ENCODE data around the gene YPEL1. TPM values are rescaled to one million over a fixed set of nuclear protein-coding genes. Genes with fewer than 3 reads are reported as not detected.

The YPEL1 gene
- total and polyA plus RNA-seq, 2 of the 8 experiments (the other 6 are each of a cell fraction or from before 2014, with no cell fraction given): 6.0 to 6.7 TPM

DNA sequence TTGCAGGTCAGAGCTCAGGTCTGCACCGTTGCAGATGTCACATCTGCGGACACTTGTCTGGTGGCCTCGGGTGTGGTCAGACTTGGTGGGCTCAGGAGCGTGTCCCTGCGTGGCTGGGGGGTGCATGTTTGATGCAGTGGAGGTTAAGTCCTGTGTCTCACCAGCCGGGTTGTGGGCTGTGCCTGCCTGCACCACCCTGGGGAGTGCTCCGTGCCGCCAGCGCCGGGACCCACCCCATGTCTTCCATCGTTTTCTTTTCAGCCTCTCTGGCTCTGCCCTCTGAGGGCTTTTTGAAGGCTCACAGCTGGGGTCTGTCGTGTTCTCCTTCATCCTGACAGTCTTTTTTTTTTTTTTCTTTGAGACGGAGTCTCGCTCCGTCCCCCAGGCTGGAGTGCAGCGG, 43.8 kb downstream of the YPEL1 start:
- Histone ChIP-seq H3K9ac (replicated peaks in 1 of 4; ENCODE audit: extremely low read depth in 1 of 4, low read depth in 3 of 4, low read length in 3 of 4) (no peak overlapping the region), H2BK12ac (ENCODE audit: low read depth, low read length) (no peak overlapping the region), H2BK5ac (ENCODE audit: low read depth, low read length) (no peak overlapping the region), H3K79me1 (ENCODE audit: low read depth, low read length) (no peaks in the 10 kb centered on the region), H4K91ac (replicated peaks; ENCODE audit: insufficient read length, low read length) (no peak overlapping the region), H3K14ac (ENCODE audit: insufficient read length) (no peak overlapping the region), H3K4ac (replicated peaks; ENCODE audit: insufficient read length, low read depth, low read length) (no peak overlapping the region), H2AK5ac (ENCODE audit: low read depth, low read length) (no peak overlapping the region), H3K18ac (ENCODE audit: extremely low read depth, low read length) (no peak overlapping the region), H3K79me2 (ENCODE audit: control insufficient read depth in 1 of 2, insufficient read depth in 2 of 2, low read length in 2 of 2) (no peaks in the 10 kb centered on the region), H3K9me3 (ENCODE audit: insufficient read depth in 2 of 2, low read depth in 1 of 2, low read length in 1 of 2) (no peaks in the 10 kb centered on the region), H2BK20ac (ENCODE audit: low read length) (no peak overlapping the region), H2BK15ac (ENCODE audit: low read length) (no peak overlapping the region), H2AFZ (ENCODE audit: low read length) (no peak overlapping the region), H3K27me3 (replicated peaks in 1 of 4; ENCODE audit: control insufficient read depth in 3 of 4, extremely low read depth in 1 of 4, insufficient read depth in 3 of 4, low read length in 3 of 4) (no peaks in the 10 kb centered on the region), H3K4me1 (replicated peaks in 1 of 4; ENCODE audit: control insufficient read depth in 3 of 4, insufficient read depth in 4 of 4, low read length in 3 of 4) (no peaks in the 10 kb centered on the region), H3K4me3 (ENCODE audit: extremely low read depth in 1 of 4, insufficient read depth in 2 of 4, low read depth in 3 of 4, low read length in 4 of 4) (no peak overlapping the region), H3K23me2 (ENCODE audit: low read depth, low read length) (peaks cover 4% of the 10 kb centered on the region; the same call in 1 of the 2 replicates), H3K4me2 (ENCODE audit: insufficient read depth in 1 of 2, low read depth in 2 of 2, low read length in 2 of 2) (no peak overlapping the region), H2BK120ac (replicated peaks; ENCODE audit: low read depth, low read length) (no peak overlapping the region), H4K5ac (ENCODE audit: insufficient read length, low read depth, low read length) (no peak overlapping the region), H4K20me1 (replicated peaks in 1 of 2; ENCODE audit: control insufficient read depth in 1 of 2, insufficient read depth in 2 of 2, low read length in 2 of 2) (peaks cover 0 to 2% of the 10 kb centered on the region in 2 experiments), H3K23ac (ENCODE audit: insufficient read length) (no peak overlapping the region), H4K8ac (ENCODE audit: extremely low read depth, insufficient read depth, low read length) (no peak overlapping the region; the same call in 1 of the 2 replicates), H3K56ac (replicated peaks; ENCODE audit: insufficient read length, low read depth, low read length) (no peak overlapping the region), H3K36me3 (ENCODE audit: control insufficient read depth in 2 of 4, insufficient read depth in 4 of 4, low read length in 3 of 4) (peaks cover 0 to 9% (median 2%) of the 10 kb centered on the region in 4 experiments; a peak in 4 of 8 replicates), H3K27ac (ENCODE audit: low read depth, low read length) (no peak overlapping the region)
- ChIA-PET CTCF (ENCODE audit: partially characterized antibody) (interaction anchor here (1.1 kb wide), 1 partner anchor 10 kb away, joined by 3 read pairs; no protein-coding TSS in a partner anchor), POLR2A (ENCODE audit: partially characterized antibody) (interaction anchor here (0.6 to 1.6 kb wide), 4 partner anchors 34 to 855 kb away, joined by 3 to 4 read pairs (median 3); no protein-coding TSS in a partner anchor)
- DNase-seq (ENCODE audit: low read depth in 1 of 2, low spot score in 2 of 2) (no peak), FAIRE-seq (no peak)
- 89% methylated on average over 12 of the region's 16 CpGs; no CpG with 5 or more reads in 1 of the 2 experiments for WGBS, 2 experiments (ENCODE audit: extremely low coverage in 1 of 2, insufficient coverage in 1 of 2, insufficient read length in 1 of 2, insufficient replicate concordance in 2 of 2, low coverage in 1 of 2, low lambda C conversion rate in 2 of 2, missing lambda C conversion rate in 1 of 2)
- TF ChIP-seq KDM5A (IDR thresholded peaks at IDR 0.05; ENCODE audit: low read length) (no peak), ASH2L (IDR thresholded peaks at IDR 0.05; ENCODE audit: low read length) (no peak), HDAC6 (IDR thresholded peaks at IDR 0.05; ENCODE audit: low read depth, low read length) (no peak), EGR1 (IDR thresholded peaks at IDR 0.05; ENCODE audit: borderline replicate concordance, low read depth, low read length) (no peak)
- TF ChIP-seq, protein P1, sequence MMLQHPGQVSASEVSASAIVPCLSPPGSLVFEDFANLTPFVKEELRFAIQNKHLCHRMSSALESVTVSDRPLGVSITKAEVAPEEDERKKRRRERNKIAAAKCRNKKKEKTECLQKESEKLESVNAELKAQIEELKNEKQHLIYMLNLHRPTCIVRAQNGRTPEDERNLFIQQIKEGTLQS (IDR thresholded peaks at IDR 0.05; ENCODE audit: insufficient read depth, low read depth, low read length): no peak
- TF ChIP-seq, protein P2, sequence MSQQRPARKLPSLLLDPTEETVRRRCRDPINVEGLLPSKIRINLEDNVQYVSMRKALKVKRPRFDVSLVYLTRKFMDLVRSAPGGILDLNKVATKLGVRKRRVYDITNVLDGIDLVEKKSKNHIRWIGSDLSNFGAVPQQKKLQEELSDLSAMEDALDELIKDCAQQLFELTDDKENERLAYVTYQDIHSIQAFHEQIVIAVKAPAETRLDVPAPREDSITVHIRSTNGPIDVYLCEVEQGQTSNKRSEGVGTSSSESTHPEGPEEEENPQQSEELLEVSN (IDR thresholded peaks at IDR 0.05): no peak
- TF ChIP-seq, protein P3, sequence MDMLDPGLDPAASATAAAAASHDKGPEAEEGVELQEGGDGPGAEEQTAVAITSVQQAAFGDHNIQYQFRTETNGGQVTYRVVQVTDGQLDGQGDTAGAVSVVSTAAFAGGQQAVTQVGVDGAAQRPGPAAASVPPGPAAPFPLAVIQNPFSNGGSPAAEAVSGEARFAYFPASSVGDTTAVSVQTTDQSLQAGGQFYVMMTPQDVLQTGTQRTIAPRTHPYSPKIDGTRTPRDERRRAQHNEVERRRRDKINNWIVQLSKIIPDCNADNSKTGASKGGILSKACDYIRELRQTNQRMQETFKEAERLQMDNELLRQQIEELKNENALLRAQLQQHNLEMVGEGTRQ (IDR thresholded peaks at IDR 0.05; ENCODE audit: low read length): no peak

Data from H1 (cell line).